ENCODE data around the gene TBKBP1.
"Not testable (repeated sequence)": the region's sequence is repeated elsewhere in the genome, so short reads cannot be mapped to it uniquely, and the experiment has no call there.

The TBKBP1 gene

GRCh38 chr17:47735139-47735464 is 41.1 kb downstream of the TBKBP1 start:
- DNase-seq = no peak

DNA sequence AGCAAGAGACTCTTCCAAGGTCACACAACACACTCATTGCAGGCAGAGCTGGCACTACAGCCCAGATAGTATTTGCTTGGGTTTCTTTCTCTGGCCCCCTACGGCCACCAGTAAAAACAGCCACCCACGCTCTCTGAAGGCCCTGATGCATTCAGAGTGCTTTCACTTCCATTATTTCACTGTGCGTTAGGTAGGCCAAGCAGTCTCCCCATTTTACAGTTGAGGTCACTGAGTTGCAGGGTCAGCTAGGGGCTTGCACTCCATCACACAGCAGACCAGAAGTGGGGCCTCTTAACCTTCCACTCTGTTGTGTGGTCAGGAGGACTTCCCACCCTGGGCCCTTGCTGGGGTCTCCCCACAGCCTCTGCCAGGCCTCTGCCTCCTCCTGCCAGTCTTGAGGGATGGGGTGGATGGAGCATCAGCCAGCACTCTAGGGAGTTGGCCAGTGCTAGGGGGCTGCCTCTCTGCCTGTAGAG is 41.6 kb downstream of the TBKBP1 start:
- no peak for DNase-seq

DNA sequence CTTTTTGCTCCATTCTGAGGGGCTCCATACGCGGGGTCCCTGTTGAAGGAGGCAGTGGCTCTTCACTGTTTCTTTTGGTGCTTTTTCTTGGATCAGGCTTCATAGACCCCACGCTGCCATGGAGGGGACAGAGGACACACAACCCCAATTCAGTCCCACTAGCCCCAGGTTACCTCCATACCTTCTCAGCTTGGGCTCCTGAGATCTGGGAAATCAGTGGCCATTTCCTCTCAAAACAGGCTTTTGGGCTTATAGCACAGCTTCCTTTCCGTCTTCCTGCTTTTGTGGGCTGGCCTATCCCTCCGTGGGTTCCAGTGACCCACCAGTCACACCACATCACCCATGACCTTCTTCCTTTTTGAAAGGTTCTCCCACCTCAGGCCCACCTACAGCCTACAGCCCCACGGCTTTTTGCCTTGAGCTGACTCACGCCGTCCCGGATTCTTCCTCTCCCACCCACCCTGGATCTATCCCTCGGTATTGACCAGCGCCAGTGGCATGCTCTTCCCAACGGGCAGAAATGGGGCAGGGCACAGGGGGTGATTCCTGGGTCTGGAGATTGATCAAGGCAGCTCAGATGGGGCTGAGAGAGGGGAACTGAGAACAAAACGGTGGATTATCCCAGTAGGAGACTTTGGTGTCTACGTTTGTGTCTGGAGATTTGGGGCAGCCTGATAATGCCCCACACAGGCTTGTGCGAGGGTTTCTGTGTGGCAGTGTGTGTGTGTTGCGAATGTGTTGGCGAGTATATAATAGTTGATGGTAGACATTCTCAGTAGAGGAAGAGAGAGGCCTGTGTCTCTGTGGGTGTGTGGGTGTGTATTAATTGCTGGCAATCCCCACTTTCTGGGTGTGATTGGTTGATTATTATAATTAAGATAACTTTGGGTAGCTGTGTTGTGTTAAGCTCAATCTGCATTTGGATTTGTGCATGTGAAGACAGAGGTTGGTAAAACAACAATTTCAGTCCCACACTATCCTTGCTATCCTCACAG is 42.8 kb downstream of the TBKBP1 start:
- no peak for DNase-seq

GRCh38 chr17:47738178-47738577 is 44.2 kb downstream of the TBKBP1 start:
- no peak for DNase-seq

DNA sequence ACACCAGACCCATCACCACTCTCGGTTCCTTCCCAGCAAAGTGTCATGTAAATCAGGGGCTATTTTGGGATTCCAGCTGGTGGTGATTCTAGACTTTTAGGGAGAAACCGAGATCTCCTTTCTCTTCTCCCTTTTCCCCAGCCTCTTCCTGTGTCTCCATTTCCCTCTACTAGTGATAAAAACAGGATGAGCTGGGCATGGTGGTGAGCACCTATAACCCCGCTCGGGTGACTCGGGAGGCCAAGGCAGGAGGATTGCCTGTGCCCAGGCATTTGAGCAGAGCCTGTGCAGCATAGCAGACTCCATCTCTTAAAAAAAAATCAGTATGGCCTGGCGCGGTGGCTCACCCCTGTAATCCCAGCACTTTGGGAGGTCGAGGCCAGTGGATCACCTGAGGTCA is 45.2 kb downstream of the TBKBP1 start:
- DNase-seq = no peak

- not testable (repeated sequence) for DNase-seq
Observed at GRCh38 chr17:47739945-47740344, 46.0 kb downstream of the TBKBP1 start.

DNA sequence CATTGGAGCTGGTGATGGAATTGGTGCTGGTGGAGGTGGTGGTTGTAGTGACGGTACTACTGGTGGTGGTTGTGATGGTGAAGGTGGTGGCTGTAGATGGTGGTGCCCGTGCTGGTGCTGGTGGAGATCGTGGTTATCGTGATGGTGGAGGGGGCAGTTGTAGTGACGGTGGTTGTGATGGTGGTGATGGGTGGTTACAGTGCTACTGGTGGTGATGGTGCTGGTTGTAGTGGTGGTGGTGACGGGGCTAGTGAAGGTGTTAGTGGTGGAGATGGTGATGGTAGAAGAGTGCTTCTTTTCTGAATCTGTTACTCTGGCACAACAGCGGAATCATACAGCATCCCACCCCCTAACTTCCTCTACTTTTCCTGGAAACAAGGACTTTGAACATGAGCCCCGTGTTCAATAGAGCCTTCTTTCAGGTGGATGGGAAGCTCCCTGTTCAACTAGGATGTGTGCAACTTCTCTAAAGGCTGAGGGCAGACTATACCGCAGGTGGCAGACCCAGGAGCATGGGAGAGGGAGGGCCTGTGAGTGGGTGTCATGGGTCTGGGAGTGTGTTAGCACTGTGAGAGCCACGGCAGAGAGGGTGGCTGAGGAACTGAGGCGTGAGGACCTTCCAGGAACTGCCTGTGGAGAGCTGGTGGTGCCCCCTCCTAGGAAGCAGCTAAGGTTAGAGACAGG is 47.3 kb downstream of the TBKBP1 start:
- no peak for DNase-seq

DNA sequence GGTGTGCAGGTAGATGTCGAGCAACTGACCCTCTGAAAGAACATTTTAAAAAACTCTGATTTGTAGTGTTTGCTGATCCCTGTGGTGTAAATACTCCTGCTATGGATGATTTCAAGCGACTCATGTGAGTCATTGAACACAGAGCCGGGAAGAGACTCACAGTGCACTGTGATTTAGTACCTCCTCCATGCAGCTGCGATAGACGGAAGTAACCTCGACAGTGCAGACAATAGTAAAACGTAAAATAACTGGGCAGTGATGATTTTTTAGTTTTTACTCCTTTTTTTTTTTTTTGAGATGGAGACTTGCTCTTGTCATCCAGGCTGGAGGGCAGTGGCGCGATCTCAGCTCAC is 47.8 kb downstream of the TBKBP1 start:
- DNase-seq = no peak

- DNase-seq = no peak
Observed at GRCh38 chr17:47742319-47743181, 48.6 kb downstream of the TBKBP1 start.

GRCh38 chr17:47744168-47745036 is 50.4 kb downstream of the TBKBP1 start:
- DNase-seq = no peak

DNA sequence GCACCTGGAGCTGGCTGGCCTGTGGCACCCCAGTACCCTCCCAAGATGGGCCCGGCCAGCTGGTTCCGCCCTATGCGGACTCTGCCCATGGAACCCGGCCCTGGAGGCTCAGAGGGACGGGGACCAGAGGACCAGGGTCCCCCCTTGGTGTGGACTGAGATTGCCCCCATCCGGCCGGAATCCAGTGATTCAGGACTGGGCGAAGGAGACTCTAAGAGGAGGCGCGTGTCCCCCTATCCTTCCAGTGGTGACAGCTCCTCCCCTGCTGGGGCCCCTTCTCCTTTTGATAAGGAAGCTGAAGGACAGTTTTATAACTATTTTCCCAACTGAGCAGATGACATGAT is 51.0 kb downstream of the TBKBP1 start:
- no peak for DNase-seq

GRCh38 chr17:47751471-47751870 is 57.5 kb downstream of the TBKBP1 start:
- DNase-seq = no peak

DNA sequence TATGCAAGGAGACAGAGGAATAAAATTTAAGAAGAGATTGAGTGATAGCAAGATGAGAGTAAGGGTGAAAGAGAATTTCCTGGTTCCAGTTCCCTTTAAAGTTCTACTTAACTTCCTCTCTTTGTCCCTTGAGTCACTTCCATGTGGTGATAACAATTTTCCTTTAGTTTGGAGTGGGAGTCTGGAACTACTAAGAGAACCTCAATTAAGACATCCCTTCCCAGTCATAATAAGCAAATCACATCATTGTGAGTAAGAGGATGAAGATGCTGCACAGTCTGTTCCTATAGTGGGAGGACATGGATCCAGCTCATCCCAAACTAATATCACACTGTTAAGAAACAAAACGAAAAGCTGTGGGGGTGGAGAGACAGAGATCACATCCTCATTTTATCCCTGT is 63.4 kb downstream of the TBKBP1 start:
- DNase-seq = no peak

DNA sequence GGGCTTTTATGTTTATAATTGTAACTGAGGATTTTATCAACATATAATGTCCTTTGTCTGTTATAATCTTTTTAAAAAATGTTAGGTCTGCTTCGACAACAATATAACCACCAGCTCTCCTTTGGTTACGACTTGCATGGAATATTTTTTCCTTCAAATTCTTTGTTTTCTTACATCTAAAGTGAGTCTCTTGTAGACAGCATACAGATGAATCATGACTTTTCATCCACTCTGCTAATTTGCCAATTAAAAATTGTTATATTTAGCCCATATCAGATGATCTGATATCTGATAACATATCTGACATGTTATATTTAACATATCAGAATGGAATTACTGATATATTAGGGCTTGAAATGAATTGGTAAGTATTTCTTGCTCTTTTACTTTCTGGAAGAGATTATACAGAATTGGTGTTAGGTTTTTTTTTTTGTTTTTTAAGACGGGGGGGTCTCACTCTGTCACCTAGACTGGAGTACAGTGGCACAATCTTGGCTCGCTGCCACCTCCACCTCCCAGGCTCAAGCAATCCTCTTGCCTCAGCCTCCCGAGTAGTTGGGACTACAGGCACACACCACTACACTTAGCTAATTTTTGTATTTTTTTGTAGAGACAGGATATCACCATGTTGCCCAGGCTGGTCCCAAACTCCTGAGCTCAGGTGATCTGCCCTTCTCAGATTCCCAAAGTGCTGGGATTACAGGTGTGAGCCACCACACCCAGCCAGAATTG is 66.6 kb downstream of the TBKBP1 start:
- no peak for DNase-seq
